NCI-H526 (cell line): Measurements from ENCODE around the gene HSD17B12.

ENCODE experiments used
- DNase-seq, 2 experiments: peaks; one replicate each; lab custom pipeline; 2025; lab: John Stamatoyannopoulos, UW

HSD17B12 gene

GRCh38 chr11:43688394-43688793, 7.9 kb downstream of the HSD17B12 start:
- no peak for DNase-seq

- no peak for DNase-seq
Measured at GRCh38 chr11:43689167-43689566, 8.6 kb downstream of the HSD17B12 start.

- no peak for DNase-seq
Measured at GRCh38 chr11:43690929-43691725, 10.6 kb downstream of the HSD17B12 start.

- DNase-seq = no peak
Measured at GRCh38 chr11:43691806-43692205, 11.3 kb downstream of the HSD17B12 start.

- DNase-seq = no peak
Measured at GRCh38 chr11:43693069-43693468, 12.5 kb downstream of the HSD17B12 start.

GRCh38 chr11:43693731-43694130, 13.2 kb downstream of the HSD17B12 start:
- DNase-seq = no peak

GRCh38 chr11:43694477-43694876, 13.9 kb downstream of the HSD17B12 start:
- DNase-seq = peak in 1 of 2 experiments; percentile 11

- DNase-seq = no peak
Measured at GRCh38 chr11:43697679-43698078, 17.1 kb downstream of the HSD17B12 start.

GRCh38 chr11:43699870-43700269, 19.3 kb downstream of the HSD17B12 start:
- no peak for DNase-seq

GRCh38 chr11:43706631-43707030, 26.1 kb downstream of the HSD17B12 start:
- no peak for DNase-seq

- DNase-seq = peak; percentile 18 to 37
Measured at GRCh38 chr11:43708776-43709175, 28.2 kb downstream of the HSD17B12 start.

GRCh38 chr11:43709689-43710088, 29.2 kb downstream of the HSD17B12 start:
- DNase-seq = no peak

- no peak for DNase-seq
Measured at GRCh38 chr11:43712676-43713075, 32.1 kb downstream of the HSD17B12 start.

- no peak for DNase-seq
Measured at GRCh38 chr11:43718373-43718772, 37.8 kb downstream of the HSD17B12 start.

- no peak for DNase-seq
Measured at GRCh38 chr11:43723617-43724016, 43.1 kb downstream of the HSD17B12 start.

- DNase-seq = no peak
Measured at GRCh38 chr11:43732225-43732624, 51.7 kb downstream of the HSD17B12 start.

- no peak for DNase-seq
Measured at GRCh38 chr11:43734256-43734655, 53.7 kb downstream of the HSD17B12 start.

GRCh38 chr11:43735115-43735514, 54.6 kb downstream of the HSD17B12 start:
- DNase-seq = no peak

GRCh38 chr11:43735961-43736360, 55.4 kb downstream of the HSD17B12 start:
- DNase-seq = no peak

- peak; percentile 31 to 40 for DNase-seq
Measured at GRCh38 chr11:43736502-43737200, 56.1 kb downstream of the HSD17B12 start.

GRCh38 chr11:43737201-43737590, 56.7 kb downstream of the HSD17B12 start:
- DNase-seq = no peak

GRCh38 chr11:43738600-43739409, 58.3 kb downstream of the HSD17B12 start:
- peak; percentile 49 to 53 for DNase-seq

- no peak for DNase-seq
Measured at GRCh38 chr11:43746670-43747069, 66.1 kb downstream of the HSD17B12 start.
